Fibroblast of the aortic adventitia (primary cell): ENCODE data around the gene KRTAP16-1. TPM values are rescaled to one million over a fixed set of nuclear protein-coding genes. Genes with fewer than 3 reads are reported as not detected.

ENCODE experiments used
- DNase-seq: peaks from one replicate; pipeline ENCODE4 v3.0.0-alpha.2; 2010; ENCODE audit warnings: low read depth
- H3K4me3 ChIP-seq: 2 replicates; pipeline ENCODE4 v1.5.1; 2011; ENCODE audit warnings: low read depth, mild to moderate bottlenecking, control low read depth, low read length, moderate library complexity
- CTCF ChIP-seq: IDR thresholded peaks from 2 replicates; pipeline ENCODE4 v1.5.1; 2011; ENCODE audit warnings: mild to moderate bottlenecking, low read length, control low read depth, inconsistent platforms; ENCODE audit not compliant: insufficient read depth
- small RNA-seq: library from RNA; depleted of rRNA; stranded (forward); fragments of <200 nt; gene quantifications from one replicate; pipeline ENCODE3, GENCODE V24; 2012
- total RNA-seq: library from RNA; depleted of rRNA; stranded (reverse); fragments of >200 nt; gene quantifications from 2 replicates; pipeline ENCODE4 v1.2.3, GENCODE V29; 2012; ENCODE audit warnings: low replicate concordance

The KRTAP16-1 gene
- total RNA-seq, 1 donor: not detected

- no peak for TF ChIP-seq CTCF
- no peak for DNase-seq
- H3K4me3 ChIP-seq: no peak overlapping the region
Measured at GRCh38 chr17:41264599-41264998, 44.5 kb downstream of the KRTAP16-1 start.

GRCh38 chr17:41263212-41263611 lies 45.9 kb downstream of the KRTAP16-1 start:
- H3K4me3 ChIP-seq: no peak overlapping the region
- no peak for DNase-seq
- TF ChIP-seq CTCF: no peak

GRCh38 chr17:41258406-41258805 lies 50.7 kb downstream of the KRTAP16-1 start:
- H3K4me3 ChIP-seq: no peak overlapping the region
- no peak for DNase-seq
- TF ChIP-seq CTCF: no peak

Small RNA genes within 50 kb of the gene (small RNA-seq; reads per million reads assigned to genes)
- not detected for gene KRTAP9-10P

Other genes starting within 250 kb of the KRTAP16-1 start
- gene KRTAP2-3, start 249.2 kb downstream of the KRTAP16-1 start, total RNA-seq: not detected in 2 replicates
- not detected in 2 replicates for gene KRTAP2-4, start 243.4 kb downstream of the KRTAP16-1 start, total RNA-seq
- gene KRTAP4-7, start 225.2 kb downstream of the KRTAP16-1 start, total RNA-seq: not detected in 2 replicates
- not detected in 2 replicates for gene KRTAP4-8, start 211.2 kb downstream of the KRTAP16-1 start, total RNA-seq
- gene KRTAP4-16, start 207.1 kb downstream of the KRTAP16-1 start, total RNA-seq: not detected in 2 replicates
- not detected in 2 replicates for gene KRTAP4-9, start 203.9 kb downstream of the KRTAP16-1 start, total RNA-seq
- not detected in 2 replicates for gene KRTAP4-11, start 190.9 kb downstream of the KRTAP16-1 start, total RNA-seq
- not detected in 2 replicates for gene KRTAP4-12, start 185.1 kb downstream of the KRTAP16-1 start, total RNA-seq
- gene KRTAP4-6, start 168.8 kb downstream of the KRTAP16-1 start, total RNA-seq: not detected in 2 replicates
- not detected in 2 replicates for gene KRTAP4-5, start 159.5 kb downstream of the KRTAP16-1 start, total RNA-seq
- gene KRTAP4-4, start 148.6 kb downstream of the KRTAP16-1 start, total RNA-seq: not detected in 2 replicates
- gene KRTAP4-3, start 141.1 kb downstream of the KRTAP16-1 start, total RNA-seq: not detected in 2 replicates
- gene KRTAP4-2, start 131.1 kb downstream of the KRTAP16-1 start, total RNA-seq: not detected in 2 replicates
- gene KRTAP4-1, start 124.4 kb downstream of the KRTAP16-1 start, total RNA-seq: not detected in 2 replicates
- not detected in 2 replicates for gene KRTAP9-1, start 119.4 kb downstream of the KRTAP16-1 start, total RNA-seq
- gene KRTAP9-2, start 82.7 kb downstream of the KRTAP16-1 start, total RNA-seq: not detected in 2 replicates
- gene KRTAP9-3, start 76.9 kb downstream of the KRTAP16-1 start, total RNA-seq: not detected in 2 replicates
- not detected in 2 replicates for gene KRTAP9-8, start 71.3 kb downstream of the KRTAP16-1 start, total RNA-seq
- gene KRTAP9-4, start 59.6 kb downstream of the KRTAP16-1 start, total RNA-seq: not detected in 2 replicates
- gene KRTAP9-9, start 53.9 kb downstream of the KRTAP16-1 start, total RNA-seq: not detected in 2 replicates
- not detected in 2 replicates for gene KRTAP9-6, start 43.9 kb downstream of the KRTAP16-1 start, total RNA-seq
- gene KRTAP9-7, start 33.6 kb downstream of the KRTAP16-1 start, total RNA-seq: not detected in 2 replicates
- gene KRTAP29-1, start 6.5 kb downstream of the KRTAP16-1 start, total RNA-seq: not detected in 2 replicates
- not detected in 2 replicates for gene KRTAP17-1, start 6.4 kb upstream of the KRTAP16-1 start, total RNA-seq
- gene KRT33A, start 41.5 kb upstream of the KRTAP16-1 start, total RNA-seq: not detected in 2 replicates
- gene KRT33B, start 60.5 kb upstream of the KRTAP16-1 start, total RNA-seq: not detected in 2 replicates
- gene KRT34, start 73.0 kb upstream of the KRTAP16-1 start, total RNA-seq: 0.45 TPM in 1 of 2 replicates, not detected in the other
- 0.09 TPM in 1 of 2 replicates, not detected in the other for gene KRT31, start 88.3 kb upstream of the KRTAP16-1 start, total RNA-seq
- gene KRT37, start 115.3 kb upstream of the KRTAP16-1 start, total RNA-seq: not detected in 2 replicates
- gene KRT38, start 131.7 kb upstream of the KRTAP16-1 start, total RNA-seq: not detected in 2 replicates
- 0.09 TPM in 1 of 2 replicates, not detected in the other for gene KRT32, start 158.1 kb upstream of the KRTAP16-1 start, total RNA-seq
- not detected in 2 replicates for gene KRT35, start 171.8 kb upstream of the KRTAP16-1 start, total RNA-seq
- not detected in 2 replicates for gene KRT36, start 180.6 kb upstream of the KRTAP16-1 start, total RNA-seq
- gene KRT13, start 196.3 kb upstream of the KRTAP16-1 start, total RNA-seq: not detected in 2 replicates
- 0.63 TPM in 1 of 2 replicates, not detected in the other for gene KRT15, start 209.6 kb upstream of the KRTAP16-1 start, total RNA-seq
- 50.7 and 78.5 TPM in 2 replicates for gene KRT19, start 219.0 kb upstream of the KRTAP16-1 start, total RNA-seq